GM21717 (cell line): ENCODE data around the gene FTO.

Source experiments
- ATAC-seq: cut with Tn5 transposase; IDR thresholded peaks from one replicate; pipeline ENCODE4 v1.9.1; 2021; ENCODE audit warnings: mild to moderate bottlenecking, moderate library complexity; ENCODE audit not compliant: unreplicated experiment

Gene FTO

GRCh38 chr16:53991754-53992378 lies 287.9 kb downstream of the FTO start:
- ATAC-seq = no peak

- no peak for ATAC-seq
Observed at GRCh38 chr16:53995378-53995777, 291.4 kb downstream of the FTO start.

DNA sequence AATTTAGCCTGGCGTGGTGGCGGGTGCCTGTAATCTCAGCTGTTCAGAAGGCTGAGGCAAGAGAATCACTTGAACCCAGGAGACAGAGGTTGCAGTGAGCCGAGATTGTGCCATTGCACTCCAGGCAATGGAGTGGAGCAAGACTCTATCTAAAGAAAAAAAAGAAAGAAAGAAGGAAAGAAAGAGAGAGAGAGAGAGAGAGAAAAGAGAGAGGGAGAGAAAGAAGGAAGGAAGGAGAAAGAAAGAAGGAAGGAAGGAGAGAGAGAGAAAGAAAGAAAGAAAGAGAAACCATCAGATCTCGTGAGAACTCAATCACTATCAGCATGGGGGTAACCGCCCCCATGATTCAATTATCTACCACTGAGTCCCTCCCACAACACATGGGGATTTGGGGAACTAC lies 293.0 kb downstream of the FTO start:
- no peak for ATAC-seq

- no peak for ATAC-seq
Observed at GRCh38 chr16:53998024-53998810, 294.3 kb downstream of the FTO start.

DNA sequence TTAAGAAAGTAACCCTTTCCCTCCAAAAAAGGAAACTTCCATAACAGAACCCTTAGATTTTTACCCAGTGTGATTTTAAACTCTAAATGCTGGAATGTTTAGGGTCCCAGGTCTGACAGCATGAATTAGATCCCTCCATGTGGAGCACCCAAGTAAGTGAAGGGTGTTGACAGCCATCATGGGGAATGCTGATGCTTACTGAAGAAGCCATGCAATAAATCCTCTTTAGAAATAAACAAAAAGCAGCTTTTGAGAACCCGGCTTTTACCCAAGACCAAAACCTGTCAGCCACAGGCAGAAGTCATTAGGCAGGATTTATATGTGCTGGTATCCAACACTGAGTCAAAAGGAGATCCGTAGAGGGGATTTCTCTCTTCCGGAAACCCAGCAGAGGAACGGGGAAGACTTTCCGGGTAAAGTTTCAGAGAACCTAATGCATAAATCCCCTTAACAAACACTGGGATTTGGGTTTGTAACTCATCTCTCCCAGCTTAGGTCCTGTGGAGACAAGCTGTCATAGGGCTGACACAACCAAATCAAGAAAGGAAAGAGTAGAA lies 295.1 kb downstream of the FTO start:
- ATAC-seq = no peak

DNA sequence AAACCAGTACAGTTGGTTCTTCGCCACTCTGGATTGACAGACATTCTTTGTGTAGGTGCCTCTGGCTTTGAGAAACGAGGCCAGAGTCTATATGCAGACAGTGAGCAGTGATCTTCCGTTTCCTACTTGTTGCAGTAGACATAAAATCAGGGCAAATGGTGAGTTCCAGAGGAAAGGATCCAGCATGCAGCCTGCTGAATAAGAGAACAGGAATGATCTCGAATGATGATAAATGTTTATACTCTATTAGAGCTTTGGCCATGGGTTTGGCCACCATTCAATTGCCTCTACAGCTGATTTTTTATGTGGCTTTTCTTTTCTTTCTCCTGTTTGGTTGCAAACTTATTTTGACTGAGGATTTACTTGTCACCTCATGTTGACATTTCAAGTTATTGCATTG lies 295.9 kb downstream of the FTO start:
- ATAC-seq = no peak

DNA sequence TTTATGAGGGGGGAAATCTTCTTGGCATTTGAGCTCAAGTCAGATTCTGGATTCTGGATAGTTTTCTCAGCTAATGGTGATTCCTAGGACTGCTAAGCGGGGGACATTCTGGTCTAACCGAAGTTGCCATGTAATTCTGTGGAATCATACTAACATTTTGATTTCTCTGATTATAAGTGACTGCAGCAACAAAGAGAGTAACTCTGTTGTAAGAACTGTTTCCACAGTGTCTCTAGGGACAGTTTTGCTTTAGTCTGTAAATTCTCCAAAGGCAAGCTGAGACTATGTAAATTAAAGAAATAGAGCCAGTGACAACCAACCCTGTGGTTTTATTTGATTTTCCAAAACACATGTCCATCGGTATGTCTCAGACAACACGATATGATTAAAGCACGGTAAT lies 296.4 kb downstream of the FTO start:
- ATAC-seq = no peak

GRCh38 chr16:54006693-54007092 lies 302.7 kb downstream of the FTO start:
- no peak for ATAC-seq

GRCh38 chr16:54007504-54007903 lies 303.5 kb downstream of the FTO start:
- ATAC-seq = no peak

GRCh38 chr16:54009464-54010176 lies 305.7 kb downstream of the FTO start:
- no peak for ATAC-seq

GRCh38 chr16:54015147-54015546 lies 311.2 kb downstream of the FTO start:
- ATAC-seq = no peak

DNA sequence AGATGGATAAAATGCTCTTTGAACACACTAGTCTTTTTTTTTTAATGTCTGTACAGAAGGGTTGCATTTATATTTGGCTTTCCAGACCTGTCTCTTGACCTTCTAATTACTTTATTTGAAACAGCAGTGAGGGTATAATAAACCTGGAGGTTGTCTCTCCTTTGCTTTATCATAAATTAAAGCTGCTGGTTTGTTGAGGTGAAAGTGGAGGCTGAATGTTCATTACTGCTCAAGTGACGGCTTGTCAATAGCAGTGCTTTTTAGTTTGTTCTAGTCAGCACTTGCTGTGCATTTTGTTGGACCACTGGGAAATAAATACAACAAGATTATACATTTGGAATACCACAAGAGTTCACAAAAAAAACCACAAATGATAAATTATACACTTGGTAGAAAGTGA lies 318.4 kb downstream of the FTO start:
- no peak for ATAC-seq

DNA sequence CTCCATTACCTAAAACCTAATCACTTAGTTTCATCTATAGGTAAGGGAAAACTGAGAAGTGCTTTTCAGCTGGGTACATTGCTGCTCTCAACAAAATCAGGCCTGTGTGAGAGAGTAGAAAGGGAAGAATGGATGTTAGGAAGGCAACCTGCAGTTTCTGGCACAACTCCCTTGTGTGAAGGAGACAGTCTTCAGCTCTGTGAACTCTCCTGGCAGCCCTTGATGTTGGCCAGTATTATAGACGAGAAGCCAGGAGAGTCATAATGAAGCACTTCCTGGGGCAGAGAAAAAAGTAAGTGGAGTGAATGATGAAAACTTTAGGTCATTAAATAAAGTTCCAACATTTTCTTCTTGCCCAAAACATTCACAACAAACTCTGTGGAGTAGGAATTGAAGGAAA lies 322.5 kb downstream of the FTO start:
- ATAC-seq = no peak

DNA sequence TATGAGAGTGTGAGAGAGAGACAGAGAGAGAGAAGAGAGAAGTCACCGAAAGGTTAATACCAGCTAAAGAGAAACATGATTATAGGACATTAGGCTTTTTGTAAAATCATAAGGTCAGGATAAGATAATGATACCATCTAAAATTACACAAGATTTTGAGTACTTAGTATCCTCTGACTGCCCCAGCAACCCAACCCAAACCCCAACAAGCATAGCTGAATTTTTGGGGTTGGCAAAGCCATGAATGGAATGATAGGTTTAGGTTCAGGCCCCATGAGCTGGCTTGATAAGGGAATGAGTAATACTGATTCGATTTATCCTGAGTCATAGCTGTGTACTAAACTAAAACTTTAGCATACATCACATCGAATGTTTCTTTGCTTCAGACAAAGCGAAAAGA lies 323.1 kb downstream of the FTO start:
- ATAC-seq = no peak

DNA sequence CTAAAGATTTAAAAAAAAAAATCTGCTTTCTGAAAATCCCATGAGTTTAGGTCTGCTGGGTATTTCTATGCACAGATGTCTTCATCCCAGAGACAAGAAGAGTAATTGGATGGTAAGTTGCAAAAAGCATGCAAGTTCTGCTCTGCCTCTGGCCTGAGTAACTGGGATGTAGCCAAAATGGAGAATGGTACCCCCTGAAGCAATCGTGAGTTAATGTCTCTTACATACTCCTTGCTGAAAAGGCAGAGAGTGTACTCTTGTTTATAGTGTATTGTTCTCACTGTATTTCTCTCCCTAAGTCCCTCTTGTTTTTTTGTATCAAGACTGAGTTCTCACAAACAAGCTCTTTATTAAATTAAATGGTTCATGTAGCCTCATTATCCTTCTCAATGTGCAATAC lies 323.6 kb downstream of the FTO start:
- ATAC-seq = no peak

- ATAC-seq = no peak
Observed at GRCh38 chr16:54027995-54028394, 324.0 kb downstream of the FTO start.

DNA sequence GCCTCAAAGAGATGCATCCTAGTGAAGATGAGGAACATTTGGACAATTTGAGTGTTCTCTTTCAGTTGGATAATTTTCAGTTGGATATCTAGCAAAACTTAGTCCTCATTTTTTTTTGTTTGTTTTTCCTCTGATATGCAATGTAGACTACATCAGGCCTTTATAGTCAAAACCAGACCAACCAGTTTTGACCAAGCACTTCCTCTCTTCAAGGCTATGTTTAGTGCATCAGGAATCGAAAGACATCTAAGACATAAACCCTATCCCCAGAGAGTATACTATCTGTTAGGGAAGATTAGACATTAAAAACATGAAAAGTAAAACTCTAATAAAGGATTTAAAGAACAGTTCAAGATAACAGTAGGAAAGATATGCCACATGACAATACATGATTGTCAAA lies 326.5 kb downstream of the FTO start:
- ATAC-seq = no peak

DNA sequence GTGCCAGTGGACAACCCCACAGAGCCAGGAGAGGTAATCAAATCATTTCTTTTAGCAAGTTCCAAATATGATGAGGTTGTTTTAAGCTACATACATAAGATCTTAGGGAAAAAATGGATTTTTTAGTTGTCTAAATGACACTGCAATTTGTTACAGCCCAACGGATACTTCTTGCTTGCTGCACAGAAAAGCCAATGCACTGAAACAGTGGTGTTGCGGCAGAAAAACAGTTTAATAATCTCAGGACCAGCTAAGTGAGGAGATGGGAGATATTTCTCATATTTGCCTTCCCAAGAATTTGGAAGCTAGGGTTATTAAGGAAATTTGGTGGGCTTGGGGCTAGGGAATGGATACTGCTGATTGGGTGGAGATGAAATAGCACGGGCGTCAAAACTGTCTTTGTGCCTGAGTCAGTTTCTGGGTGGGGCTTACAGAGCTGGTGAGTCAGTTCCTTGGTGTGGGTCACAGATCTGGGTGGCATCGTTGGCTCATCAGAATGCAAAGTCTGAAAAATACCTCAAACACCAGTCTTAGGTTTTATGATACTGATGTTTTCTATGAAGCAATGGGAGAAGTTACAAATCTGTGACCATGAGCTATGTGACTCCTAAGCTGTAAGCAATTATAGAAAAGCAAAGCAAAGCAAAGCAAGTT lies 327.3 kb downstream of the FTO start:
- no peak for ATAC-seq

GRCh38 chr16:54033747-54034146 lies 329.8 kb downstream of the FTO start:
- no peak for ATAC-seq

DNA sequence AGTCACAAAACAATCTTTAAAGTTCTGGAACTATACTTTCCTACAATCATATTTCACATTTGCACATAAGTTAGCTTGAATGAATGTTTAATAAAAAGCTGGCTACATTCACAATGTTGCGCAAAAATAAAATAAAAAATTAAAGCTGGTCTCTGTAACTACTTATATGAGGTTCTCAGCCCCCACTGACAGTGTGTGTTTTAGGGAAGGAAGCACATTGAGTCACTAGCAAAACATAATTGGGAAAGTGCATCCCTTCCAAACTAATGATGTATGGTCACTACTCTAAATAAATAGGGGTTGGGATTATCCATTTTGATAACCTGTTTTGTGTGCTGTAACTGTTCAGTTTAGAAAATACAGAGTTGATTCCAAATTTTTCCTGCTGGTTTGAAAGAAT lies 330.7 kb downstream of the FTO start:
- ATAC-seq = no peak

DNA sequence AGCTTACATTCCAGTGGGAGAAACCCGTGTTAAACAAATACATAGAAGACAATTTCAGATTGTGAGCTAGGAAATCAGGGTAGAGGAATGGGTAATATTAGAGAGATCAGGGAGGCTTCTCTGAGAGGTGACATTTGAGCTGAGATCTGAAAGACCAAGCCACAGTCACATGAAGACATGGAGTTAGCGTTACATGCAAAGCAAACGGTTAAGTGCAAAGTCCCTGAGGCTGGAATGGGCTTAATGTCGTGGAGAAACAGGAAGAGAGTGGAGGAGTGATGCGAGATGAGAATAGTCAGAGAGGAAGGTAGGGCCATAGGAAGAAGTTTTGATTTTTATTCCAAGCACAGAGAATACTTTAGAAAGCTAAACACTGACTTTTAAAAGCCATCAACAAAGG lies 336.5 kb downstream of the FTO start:
- ATAC-seq = no peak
